HUES64 (cell line): Measurements from ENCODE around the gene DIAPH1.

Source experiments
- H3K27ac ChIP-seq: 2 replicates; pipeline ENCODE4 v1.7.0; 2013; ENCODE audit warnings: low read depth, low read length, inconsistent platforms
- H3K27me3 ChIP-seq: 2 replicates; pipeline ENCODE4 v1.6.1; 2013; ENCODE audit warnings: mild to moderate bottlenecking, low read length; ENCODE audit not compliant: insufficient read depth
- H3K36me3 ChIP-seq: 2 replicates; pipeline ENCODE4 v1.6.1; 2013; ENCODE audit warnings: mild to moderate bottlenecking, low read length; ENCODE audit not compliant: insufficient read depth
- H3K4me1 ChIP-seq: 2 replicates; pipeline ENCODE4 v1.6.1; 2013; ENCODE audit warnings: mild to moderate bottlenecking, low read length, moderate library complexity; ENCODE audit not compliant: insufficient read depth
- H3K4me3 ChIP-seq: 2 replicates; pipeline ENCODE4 v1.5.1; 2013; ENCODE audit warnings: mild to moderate bottlenecking, low read length, moderate library complexity
- H3K9ac ChIP-seq: 2 replicates; pipeline ENCODE4 v1.6.1; 2013; ENCODE audit warnings: mild to moderate bottlenecking, low read depth, low read length
- H3K9me3 ChIP-seq: 2 replicates; pipeline ENCODE4 v1.6.1; 2013; ENCODE audit warnings: low read depth, low read length; ENCODE audit not compliant: insufficient read depth
- WGBS: fragments of 150-250, 120-280 bp; methylation state at CpG from one replicate; pipeline ENCODE4 v1.1.7; 2013; ENCODE audit warnings: missing lambda C conversion rate; 5-methylcytosine and 5-hydroxymethylcytosine counted together

The DIAPH1 gene

GRCh38 chr5:141486091-141486490, 132.7 kb downstream of the DIAPH1 start:
- H3K27me3 ChIP-seq: peaks cover 19% of the 10 kb centered on the region

GRCh38 chr5:141485321-141486055, 133.3 kb downstream of the DIAPH1 start:
- Histone ChIP-seq H3K27ac (no peak overlapping the region), H3K9ac (peak overlapping the region; percentile 62), H3K9me3 (no peaks in the 10 kb centered on the region), H3K4me3 (peak overlapping the region; percentile 78), H3K36me3 (peaks cover 5% of the 10 kb centered on the region; the same call in 1 of the 2 replicates), H3K27me3 (peaks cover 19% of the 10 kb centered on the region), H3K4me1 (peaks cover 14% of the 10 kb centered on the region)
- 38% methylated on average over 38 of the region's 38 CpGs for WGBS

More at GRCh38 chr5:141486091-141486490, 132.7 kb downstream of the DIAPH1 start:
- Histone ChIP-seq H3K4me1 (peaks cover 14% of the 10 kb centered on the region), H3K9ac (no peak overlapping the region), H3K9me3 (no peaks in the 10 kb centered on the region), H3K4me3 (peak overlapping the region; percentile 78), H3K36me3 (peaks cover 5% of the 10 kb centered on the region; the same call in 1 of the 2 replicates), H3K27ac (no peak overlapping the region)
- 95% methylated on average over 9 of the region's 9 CpGs for WGBS

GRCh38 chr5:141484641-141485311, 134.0 kb downstream of the DIAPH1 start, which contains the start of gene PCDHGC4:
TSS of gene PCDHGC4 (plus strand) at chr5:141485030. CDS start at chr5:141485174, 144 bp downstream.
- 4% methylated on average over 37 of the region's 39 CpGs for WGBS
- peak within 1 kb of the TSS; percentile 78 for H3K4me3 ChIP-seq
- no peaks in the 10 kb centered on the region for H3K9me3 ChIP-seq
- peak within 1 kb of the TSS; percentile 3; the same call in 1 of the 2 replicates for H3K27ac ChIP-seq
- peaks cover 19% of the 10 kb centered on the region for H3K27me3 ChIP-seq
- H3K4me1 ChIP-seq: peaks cover 14% of the 10 kb centered on the region
- H3K9ac ChIP-seq: peak within 1 kb of the TSS; percentile 62
- peaks cover 2% of the 10 kb centered on the region; the same call in 1 of the 2 replicates for H3K36me3 ChIP-seq

- H3K4me1 ChIP-seq: peaks cover 14% of the 10 kb centered on the region
- H3K36me3 ChIP-seq: no peaks in the 10 kb centered on the region; the same call in 1 of the 2 replicates
- peak overlapping the region; percentile 21 for H3K9ac ChIP-seq
- peak overlapping the region; percentile 78 for H3K4me3 ChIP-seq
- H3K9me3 ChIP-seq: no peaks in the 10 kb centered on the region
- 7% methylated on average over 4 of the region's 4 CpGs for WGBS
- peaks cover 19% of the 10 kb centered on the region for H3K27me3 ChIP-seq
- peak overlapping the region; percentile 3; the same call in 1 of the 2 replicates for H3K27ac ChIP-seq
Observed at GRCh38 chr5:141484310-141484640, 134.5 kb downstream of the DIAPH1 start.

- 6% methylated on average over 3 of the region's 3 CpGs for WGBS
- Histone ChIP-seq H3K4me1 (peaks cover 14% of the 10 kb centered on the region), H3K4me3 (peak overlapping the region; percentile 78), H3K9ac (peak overlapping the region; percentile 21; the same call in 1 of the 2 replicates), H3K27ac (peak overlapping the region; percentile 3; the same call in 1 of the 2 replicates), H3K27me3 (peaks cover 19% of the 10 kb centered on the region), H3K9me3 (no peaks in the 10 kb centered on the region), H3K36me3 (no peaks in the 10 kb centered on the region; the same call in 1 of the 2 replicates)
Observed at GRCh38 chr5:141483902-141484301, 134.9 kb downstream of the DIAPH1 start.

GRCh38 chr5:141479776-141480175, 139.0 kb downstream of the DIAPH1 start:
- Histone ChIP-seq H3K9ac (no peak overlapping the region), H3K9me3 (no peaks in the 10 kb centered on the region), H3K27me3 (peaks cover 19% of the 10 kb centered on the region), H3K27ac (no peak overlapping the region), H3K36me3 (no peaks in the 10 kb centered on the region), H3K4me3 (no peak overlapping the region), H3K4me1 (peaks cover 22% of the 10 kb centered on the region)

GRCh38 chr5:141478321-141478945, 140.4 kb downstream of the DIAPH1 start:
- Histone ChIP-seq H3K9me3 (no peaks in the 10 kb centered on the region), H3K4me1 (peaks cover 12% of the 10 kb centered on the region), H3K27me3 (peaks cover 19% of the 10 kb centered on the region), H3K9ac (no peak overlapping the region), H3K36me3 (no peaks in the 10 kb centered on the region), H3K4me3 (no peak overlapping the region; the same call in 1 of the 2 replicates), H3K27ac (no peak overlapping the region)
- 93% methylated on average over 20 of the region's 20 CpGs for WGBS

- Histone ChIP-seq H3K9me3 (no peaks in the 10 kb centered on the region), H3K27ac (no peak overlapping the region), H3K9ac (no peak overlapping the region), H3K4me3 (no peak overlapping the region; the same call in 1 of the 2 replicates), H3K36me3 (no peaks in the 10 kb centered on the region), H3K4me1 (peaks cover 8% of the 10 kb centered on the region; the same call in 1 of the 2 replicates), H3K27me3 (peaks cover 19% of the 10 kb centered on the region)
- WGBS: 94% methylated on average over 13 of the region's 13 CpGs
Observed at GRCh38 chr5:141477815-141478214, 141.0 kb downstream of the DIAPH1 start.

- no peak overlapping the region for H3K27ac ChIP-seq
- H3K9ac ChIP-seq: no peak overlapping the region
- H3K4me3 ChIP-seq: peak overlapping the region; percentile 66
- peaks cover 19% of the 10 kb centered on the region for H3K27me3 ChIP-seq
- 91% methylated on average over 24 of the region's 24 CpGs for WGBS
- H3K4me1 ChIP-seq: peaks cover 8% of the 10 kb centered on the region; the same call in 1 of the 2 replicates
- H3K36me3 ChIP-seq: no peaks in the 10 kb centered on the region
- H3K9me3 ChIP-seq: no peaks in the 10 kb centered on the region
Observed at GRCh38 chr5:141477044-141477575, 141.7 kb downstream of the DIAPH1 start.

GRCh38 chr5:141476132-141476911, 142.5 kb downstream of the DIAPH1 start:
- Histone ChIP-seq H3K9me3 (no peaks in the 10 kb centered on the region), H3K4me3 (peak overlapping the region; percentile 66), H3K27ac (no peak overlapping the region), H3K9ac (peak overlapping the region; percentile 32; the same call in 1 of the 2 replicates), H3K36me3 (no peaks in the 10 kb centered on the region), H3K27me3 (peaks cover 19% of the 10 kb centered on the region), H3K4me1 (peaks cover 8% of the 10 kb centered on the region; the same call in 1 of the 2 replicates)
- WGBS: 10% methylated on average over 58 of the region's 58 CpGs
